A549 treated with AZD2906 at 1 μM for 4 hours (cell line): ENCODE results near the gene PACRG. TPM values are rescaled to one million over a fixed set of nuclear protein-coding genes. Genes with fewer than 3 reads are reported as not detected.

ENCODE experiments used
- total RNA-seq: library from RNA; stranded (reverse); fragments of 200-300 nt; extraction: Qiagen RNA extraction; gene quantifications from 5 replicates; pipeline ENCODE4 v1.2.3, GENCODE V29; 2022

PACRG gene
- total RNA-seq: 0.06 to 0.18 TPM in 2 of 5 replicates, not detected in the others

GRCh38 chr6:162727322-162728182 lies at the start of gene PACRG, which contains the start of gene PRKN:
PACRG (plus strand) TSS chr6:162727974.
PRKN (minus strand) TSS chr6:162727766.

Other genes starting within 250 kb of the PACRG start
- 0.02 to 0.24 TPM (median 0.02 TPM) in 3 of 5 replicates, not detected in the others for gene PRKN, start 208 bp upstream of the PACRG start, total RNA-seq